ENCODE measurements around the gene ZNF738.

ZNF738 gene

GRCh38 chr19:21423057-21424041 lies 64.5 kb downstream of the ZNF738 start:
- no peak for DNase-seq (ENCODE audit: low read depth)

Data from activated T-helper 9 cell treated with anti-CD3 and anti-CD28 coated beads, Interleukin-2, amount 50 U/mL, for 16 hours (primary cell).